HL-60/S4 (cell line): ENCODE results near the gene CHN2.

ENCODE experiments used
- in situ Hi-C: fragments of 300-500 bp; cut with MboI; formaldehyde crosslinking; loops from 2 replicates; pipeline ENCODE4 v1.14.3; 2022; ENCODE audit warnings: low sequenced_read_pairs

Gene CHN2

DNA sequence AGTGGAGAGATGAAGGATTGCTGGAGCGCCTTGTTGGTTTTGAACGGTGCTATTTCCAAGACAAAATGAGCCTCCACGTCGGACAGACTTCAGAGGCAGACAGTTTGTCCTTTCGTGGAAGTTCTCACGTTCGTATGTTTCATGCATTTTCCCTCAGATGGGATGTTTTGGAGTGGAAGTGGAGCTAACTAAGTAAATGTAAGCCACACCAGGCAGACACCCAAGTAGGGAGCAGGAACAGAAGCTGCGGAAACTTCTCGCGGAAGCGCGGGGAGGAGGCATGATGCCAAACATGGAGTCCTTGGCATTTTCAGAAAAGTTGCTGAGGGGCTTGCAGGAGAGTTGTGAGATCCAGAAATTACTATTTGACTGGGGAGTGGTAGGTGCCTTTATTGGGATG lies 223.5 kb downstream of the CHN2 start:
- in situ Hi-C loops, result no loop called here

DNA sequence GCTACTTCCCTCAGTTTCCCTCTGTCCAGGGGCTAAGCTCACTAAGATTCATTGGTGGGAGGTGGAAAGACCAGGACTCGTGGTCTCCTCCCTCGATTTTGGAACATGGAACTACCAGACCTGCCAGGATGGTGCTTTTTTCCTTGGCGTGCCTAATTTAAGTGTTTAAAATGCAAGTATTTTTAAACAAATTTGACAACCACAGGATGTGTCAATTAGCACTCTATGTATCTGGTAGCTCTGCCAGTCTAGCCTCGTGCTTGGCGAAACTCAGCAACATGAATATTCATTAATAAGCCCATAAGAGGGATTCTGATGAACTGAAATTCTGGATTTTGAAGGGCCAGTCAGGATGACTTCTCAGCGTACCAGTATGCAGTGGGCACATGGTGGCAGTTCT lies 224.1 kb downstream of the CHN2 start:
- in situ Hi-C loops, result no loop called here

DNA sequence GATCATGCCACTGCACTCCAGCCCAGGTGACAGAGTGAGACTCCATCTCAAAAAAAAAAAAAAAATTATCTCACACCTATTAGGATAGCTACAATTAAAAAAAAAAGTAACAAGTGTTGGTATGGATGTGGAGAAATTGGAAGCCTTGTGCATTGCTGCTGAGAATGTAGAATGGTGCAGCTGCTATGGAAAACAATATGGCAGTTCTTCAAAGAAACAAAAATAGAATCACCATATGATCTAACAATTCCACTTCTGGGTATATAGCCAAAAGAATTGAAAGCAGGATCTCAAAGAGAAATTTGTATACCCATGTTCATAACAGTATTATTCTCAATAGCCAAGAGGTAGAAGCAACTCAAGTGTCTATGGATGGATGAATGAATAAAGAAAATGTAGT lies 225.4 kb downstream of the CHN2 start:
- in situ Hi-C loops, result no loop called here

DNA sequence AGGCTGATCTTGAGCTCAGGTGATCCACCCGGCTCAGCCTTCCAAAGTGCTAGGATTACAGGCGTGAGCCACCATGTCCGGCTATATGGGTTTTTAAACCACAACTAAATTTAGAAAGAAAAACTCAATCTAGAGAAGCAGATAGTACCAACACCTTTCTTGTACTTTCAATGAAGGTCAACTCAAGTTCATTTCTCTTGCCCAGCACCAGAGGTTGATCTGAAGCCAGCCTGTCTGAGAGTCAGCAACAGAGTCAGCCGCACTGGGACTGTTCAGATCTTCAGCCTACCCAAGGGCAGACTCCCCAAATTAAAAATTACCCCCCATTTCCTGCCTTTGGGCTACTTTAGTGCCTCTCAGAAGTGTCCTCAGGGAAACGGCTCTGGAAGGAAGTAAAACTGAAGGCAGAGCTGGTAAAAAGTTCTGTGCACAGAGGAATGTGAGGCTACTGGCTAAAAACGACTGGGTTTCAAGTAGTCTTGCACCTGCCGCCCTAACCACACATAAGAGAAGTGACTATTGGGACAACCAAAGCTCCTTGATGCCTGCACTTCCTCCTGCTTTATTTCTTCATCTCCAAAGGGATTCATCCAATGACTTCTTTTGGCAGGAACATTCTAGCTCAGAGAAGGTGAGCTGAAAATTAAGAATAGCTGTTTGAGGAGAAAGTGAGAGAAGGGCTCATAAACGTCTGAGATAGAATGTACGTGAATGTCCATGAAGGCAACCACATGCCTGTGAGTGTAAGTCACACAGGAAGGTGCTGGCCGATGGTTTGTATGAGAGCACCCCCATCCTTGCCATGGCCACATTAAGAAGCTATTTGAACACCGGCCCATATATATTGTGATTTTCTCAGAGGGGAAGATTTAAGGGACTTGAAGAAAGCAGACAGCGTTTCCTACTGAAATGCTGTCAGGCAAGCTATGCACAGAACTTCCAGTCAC lies 226.7 kb downstream of the CHN2 start:
- in situ Hi-C loops, result no loop called here

DNA sequence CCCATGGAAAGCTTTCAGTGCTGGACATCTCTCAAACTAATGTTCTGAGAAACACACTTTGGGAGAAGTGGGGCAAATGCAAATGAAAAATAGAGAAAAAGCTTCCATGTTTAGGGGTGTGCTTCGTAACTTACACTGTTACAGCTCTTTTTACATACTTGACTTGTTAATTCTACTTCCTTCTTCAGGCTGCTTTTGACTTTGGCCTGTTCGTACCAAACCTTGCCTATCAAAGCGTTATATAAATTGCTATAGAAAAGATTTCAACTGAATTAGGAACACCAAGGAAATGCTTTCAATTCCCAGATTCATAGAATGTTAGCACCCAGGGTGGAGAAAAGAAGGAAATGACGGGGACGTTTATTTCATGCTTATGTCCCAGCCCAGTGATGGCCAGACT lies 228.3 kb downstream of the CHN2 start:
- in situ Hi-C loops, result no loop called here

DNA sequence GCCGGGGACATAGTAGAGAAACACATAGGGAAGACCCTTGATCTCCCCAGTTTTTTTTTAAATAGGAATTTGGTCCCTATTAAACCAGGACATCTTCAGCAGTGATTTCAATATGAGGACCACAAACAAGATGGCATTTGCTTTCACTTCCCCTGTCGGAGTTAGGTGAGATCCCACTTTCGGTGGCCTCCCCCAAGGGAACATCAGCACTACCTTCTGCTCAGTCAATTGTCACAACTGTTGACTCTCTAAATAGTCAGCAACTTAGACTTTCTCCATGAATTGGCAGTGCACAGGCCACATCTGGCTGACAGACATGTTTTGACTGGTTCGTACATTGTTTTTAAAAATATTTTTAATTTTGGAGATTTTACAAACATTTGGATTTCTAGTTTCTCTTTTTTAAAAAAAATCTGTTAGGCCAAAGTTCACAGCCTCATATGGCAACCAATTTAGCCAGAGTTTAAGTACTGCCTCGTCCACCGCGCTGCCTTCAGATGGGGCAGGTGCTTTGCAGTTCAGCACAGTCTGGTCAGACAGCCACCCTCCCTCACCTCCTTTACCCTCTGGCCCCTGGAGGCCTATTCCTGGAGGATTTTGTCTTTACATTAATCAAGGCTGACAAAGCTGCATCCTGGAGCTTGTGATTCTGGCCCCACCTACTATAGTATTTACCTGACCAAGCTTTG lies 229.9 kb downstream of the CHN2 start:
- in situ Hi-C loops, result no loop called here

DNA sequence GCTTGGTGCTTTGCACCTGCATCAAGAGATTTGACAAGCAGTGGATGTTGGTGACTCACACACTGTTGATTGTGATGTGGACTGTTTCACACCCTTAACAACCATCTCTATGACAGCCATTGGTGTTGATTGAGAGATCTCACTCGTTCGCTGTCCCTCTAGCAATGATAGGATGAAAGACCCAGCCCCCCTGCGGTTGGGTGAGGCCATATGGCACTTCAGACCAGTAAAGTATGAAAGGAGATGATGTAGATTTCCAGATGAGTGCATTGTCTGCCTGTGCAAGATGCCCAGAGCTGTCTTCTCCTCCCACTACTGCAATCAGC lies 230.4 kb downstream of the CHN2 start:
- in situ Hi-C loops, result no loop called here

DNA sequence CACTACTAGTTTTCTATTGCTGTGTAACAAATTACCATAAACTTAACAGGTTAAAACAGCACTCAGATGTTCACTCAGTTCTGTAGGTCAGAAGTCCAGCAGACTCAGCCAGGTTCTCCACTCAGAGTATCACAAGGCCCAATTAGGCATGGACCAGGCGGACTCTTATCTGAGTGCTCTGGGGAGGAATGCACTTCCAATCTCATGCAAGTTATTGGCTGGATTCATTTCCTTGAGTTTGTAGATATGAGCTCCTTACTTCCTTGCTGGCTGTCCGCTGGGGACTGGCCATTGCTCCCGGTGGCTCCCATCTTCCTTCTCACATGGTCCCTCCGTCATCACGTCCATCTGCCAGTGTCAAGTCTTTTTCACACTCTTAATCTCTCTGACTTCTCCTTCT lies 232.0 kb downstream of the CHN2 start:
- in situ Hi-C loops, result no loop called here

DNA sequence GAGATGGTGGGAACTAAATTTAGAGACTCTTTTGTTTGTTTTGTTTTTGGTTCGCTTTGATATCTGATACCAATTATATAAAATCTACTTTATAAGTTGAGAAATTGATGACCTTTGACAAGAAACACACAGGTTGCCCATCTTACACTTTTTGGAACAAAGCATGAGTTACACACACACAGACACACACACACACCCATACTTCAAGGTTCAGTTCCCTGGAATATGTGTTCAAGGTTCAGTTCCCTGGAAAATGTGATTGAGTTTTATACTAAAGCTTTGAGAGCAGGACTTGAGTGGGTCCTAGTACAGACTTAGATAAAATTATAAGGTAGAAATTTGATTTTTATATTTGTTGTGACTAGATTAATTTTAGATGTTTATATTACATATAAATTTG lies 234.8 kb downstream of the CHN2 start:
- in situ Hi-C loops, result no loop called here

DNA sequence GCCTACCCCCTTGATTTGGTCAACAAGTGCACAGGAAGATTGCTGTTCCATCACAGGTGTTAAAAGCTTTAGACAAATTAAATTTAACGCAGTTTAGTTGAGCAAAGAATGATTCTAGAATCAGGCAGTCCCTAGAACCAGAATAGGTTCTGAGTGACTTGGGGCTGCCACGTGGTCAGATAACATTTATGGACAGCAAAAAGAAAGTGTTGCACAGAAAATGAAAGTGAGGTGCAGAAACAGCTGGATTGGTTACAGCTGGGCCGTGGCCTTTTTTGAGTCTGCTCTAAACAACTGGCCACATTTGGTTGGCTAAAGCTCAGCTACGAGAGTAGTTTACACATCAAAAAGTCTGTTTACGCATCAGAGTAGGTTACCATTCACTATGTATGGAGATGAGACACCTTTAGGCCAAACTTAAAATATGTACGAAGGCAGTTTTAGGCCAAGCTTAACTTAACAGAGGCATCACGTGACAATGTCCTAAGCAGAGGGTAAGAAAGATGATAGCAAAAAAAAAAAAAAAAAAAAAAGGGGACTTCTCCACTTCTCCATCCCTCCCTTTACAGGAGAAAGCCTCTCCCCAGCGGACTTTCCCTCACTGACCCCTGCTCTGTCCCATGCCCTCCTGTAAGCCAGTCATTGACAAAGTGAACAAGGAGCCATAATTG lies 235.8 kb downstream of the CHN2 start:
- in situ Hi-C loops, result no loop called here

DNA sequence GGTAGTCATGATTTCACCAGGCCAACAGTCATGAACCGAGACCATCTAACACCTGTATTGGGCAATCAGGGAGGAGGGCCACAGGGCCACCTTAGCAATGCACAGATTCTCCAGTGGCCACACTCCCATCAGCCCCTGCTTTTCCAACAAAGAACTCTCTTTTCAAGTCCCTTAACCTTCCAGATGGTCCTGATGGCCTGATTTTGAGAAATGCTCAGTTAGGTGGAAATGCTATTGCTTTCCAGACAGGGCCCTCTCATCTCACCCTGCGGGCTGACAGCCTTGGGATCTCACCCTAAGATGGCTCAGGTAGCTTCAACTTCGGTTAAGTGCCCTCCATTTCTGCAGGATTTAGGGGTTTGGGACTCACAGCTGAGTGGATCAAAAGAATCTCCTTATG lies 237.1 kb downstream of the CHN2 start:
- in situ Hi-C loops, result no loop called here

DNA sequence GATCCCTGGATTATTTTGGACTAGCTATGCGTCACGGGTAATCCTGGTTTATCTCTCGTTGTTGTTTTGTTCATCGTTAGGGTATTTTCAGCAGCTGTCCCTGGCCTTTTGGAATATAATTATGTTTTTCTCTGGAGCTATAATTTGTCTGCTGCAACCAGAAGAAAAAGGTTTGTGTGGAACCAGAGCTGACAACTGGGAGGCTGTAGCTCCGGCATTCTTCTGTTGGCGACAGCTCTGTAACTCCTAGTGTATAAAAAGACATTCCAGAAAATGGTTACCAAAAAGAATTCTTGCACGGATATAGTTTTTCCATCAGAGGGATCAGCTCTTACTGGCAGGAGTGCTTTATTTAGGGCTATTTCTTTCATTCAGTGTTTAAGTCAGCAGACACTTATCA lies 238.1 kb downstream of the CHN2 start:
- in situ Hi-C loops, result no loop called here

DNA sequence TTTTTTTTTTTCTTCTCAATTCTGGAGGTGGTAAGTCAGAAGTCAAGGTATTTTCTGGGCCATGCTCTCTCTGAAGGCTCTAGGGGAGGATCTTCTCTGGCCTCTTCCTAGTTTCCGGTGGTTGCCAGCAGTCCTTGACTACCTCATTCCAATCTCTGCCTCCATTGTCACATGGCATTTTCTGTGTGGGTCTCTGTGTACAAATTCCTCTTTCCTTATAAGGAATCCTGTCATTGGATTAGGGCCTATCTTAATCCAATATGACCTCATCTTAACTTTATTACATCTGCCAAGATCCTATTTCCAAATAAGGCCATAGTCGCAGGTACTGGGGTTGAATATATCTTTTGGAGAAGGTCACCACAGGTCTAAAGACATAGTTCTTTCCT lies 239.8 kb downstream of the CHN2 start:
- in situ Hi-C loops, result no loop called here

DNA sequence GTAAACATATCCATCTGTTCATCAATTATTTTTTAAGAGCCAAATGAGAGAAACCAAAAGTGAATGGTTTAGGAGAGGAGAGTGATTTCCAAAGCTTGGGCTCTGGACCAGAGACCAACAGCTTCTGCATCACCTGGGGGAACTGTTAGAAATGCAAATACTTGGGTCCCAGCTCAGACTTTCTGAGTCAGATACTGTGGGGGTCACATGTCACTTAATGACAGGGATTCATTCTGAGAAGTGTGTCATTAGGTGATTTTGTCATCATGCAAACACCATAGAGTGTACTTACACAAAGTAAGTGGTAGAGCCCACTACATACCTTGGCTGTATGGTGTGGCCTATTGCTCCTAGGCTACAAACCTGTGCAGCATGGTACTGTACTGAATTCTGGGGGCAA lies 240.6 kb downstream of the CHN2 start:
- in situ Hi-C loops, result no loop called here

DNA sequence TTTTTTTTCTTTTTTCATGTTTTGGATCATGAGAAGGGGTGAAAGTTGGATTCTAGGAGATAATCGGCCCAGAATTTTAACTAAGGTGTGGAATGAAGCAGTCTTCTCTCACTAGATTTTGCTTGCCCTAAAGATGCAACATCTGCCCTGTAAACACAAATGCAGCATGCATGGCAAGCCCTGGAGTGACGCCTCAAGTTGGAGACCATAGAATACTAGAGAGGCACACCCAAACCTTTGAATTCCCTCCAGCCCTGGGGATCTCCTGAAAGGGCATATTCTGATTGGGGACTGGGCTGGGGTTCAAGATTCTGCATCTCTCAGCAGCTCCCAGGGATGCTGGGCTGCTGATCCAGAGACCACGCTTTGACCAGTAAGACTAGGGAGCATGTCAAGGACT lies 241.3 kb downstream of the CHN2 start:
- in situ Hi-C loops, result no loop called here

DNA sequence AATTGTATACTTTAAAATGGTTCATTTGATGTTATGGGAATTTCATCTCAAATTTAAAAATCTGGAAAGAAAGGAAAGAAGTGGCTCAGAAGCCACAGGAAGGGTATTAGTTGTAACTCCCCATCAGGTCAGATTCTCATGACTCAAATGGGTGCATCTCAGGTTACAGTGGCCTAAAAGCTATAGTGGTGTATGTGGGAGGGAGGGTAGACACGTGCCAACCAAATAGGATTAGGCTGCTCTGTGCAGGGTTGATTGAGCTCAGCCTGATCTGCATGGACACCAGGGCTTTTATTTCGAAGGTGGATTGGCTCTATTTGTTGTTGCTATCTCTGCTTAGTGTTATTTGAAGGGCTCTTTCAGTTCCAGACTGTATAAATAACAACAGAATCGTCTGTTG lies 247.6 kb downstream of the CHN2 start:
- in situ Hi-C loops, result no loop called here

DNA sequence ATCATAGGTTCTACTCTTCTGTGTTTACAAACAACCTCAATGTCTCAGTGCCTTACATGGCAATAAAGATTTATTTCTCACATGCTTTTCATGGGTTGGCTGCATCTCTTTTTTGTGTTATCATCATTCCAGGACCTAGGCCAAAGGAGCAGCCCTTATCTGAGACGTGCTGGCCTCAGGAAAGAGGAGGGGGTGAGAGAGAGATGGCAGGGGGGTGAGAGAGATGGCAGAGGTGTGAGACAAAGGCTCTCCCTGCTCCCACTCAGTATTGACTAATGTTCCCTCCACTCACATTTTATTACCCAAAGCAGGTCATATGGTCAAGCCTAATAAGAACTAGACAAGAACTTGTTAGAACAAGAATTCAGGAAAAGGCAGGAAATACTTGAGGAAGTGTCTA lies 249.0 kb downstream of the CHN2 start:
- in situ Hi-C loops, result no loop called here

DNA sequence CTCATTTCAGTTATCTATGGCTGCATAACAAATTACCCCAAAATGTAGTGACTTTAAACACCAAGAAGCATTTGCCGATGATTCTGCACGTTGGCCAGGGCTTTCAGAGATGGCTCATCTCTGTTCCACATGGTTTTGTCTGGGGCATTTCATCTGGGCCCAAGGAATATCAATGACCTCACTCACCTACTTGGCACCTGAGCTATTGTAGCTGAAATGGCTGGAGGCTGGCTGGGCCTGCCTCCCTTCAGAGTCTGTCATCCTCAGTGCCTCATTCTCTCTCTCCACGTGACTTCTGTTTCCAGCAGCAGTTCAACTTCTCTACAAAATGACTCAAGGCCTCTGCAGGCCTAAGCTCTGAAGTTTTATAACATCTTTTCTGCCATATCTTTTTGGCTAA lies 249.7 kb downstream of the CHN2 start:
- in situ Hi-C loops, result no loop called here

DNA sequence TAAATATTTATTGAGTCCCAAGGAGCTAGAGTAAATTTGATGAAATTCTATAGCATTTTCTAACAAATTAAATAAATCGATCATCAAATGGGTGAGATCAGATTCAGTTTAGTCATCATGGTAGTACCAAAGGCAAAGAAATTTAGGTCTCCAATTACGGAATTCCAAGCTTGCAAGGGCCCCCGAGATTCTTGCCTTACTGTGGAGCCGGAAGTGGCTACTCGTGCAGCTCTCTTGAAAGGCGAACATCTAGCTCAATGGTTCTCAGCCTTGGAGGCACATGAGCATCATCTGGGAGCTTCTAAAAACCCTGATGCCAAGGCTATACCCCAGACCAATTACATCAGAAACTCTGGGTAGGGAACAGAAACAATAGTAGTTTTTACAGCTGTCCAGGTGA lies 251.2 kb downstream of the CHN2 start:
- in situ Hi-C loops, result no loop called here

DNA sequence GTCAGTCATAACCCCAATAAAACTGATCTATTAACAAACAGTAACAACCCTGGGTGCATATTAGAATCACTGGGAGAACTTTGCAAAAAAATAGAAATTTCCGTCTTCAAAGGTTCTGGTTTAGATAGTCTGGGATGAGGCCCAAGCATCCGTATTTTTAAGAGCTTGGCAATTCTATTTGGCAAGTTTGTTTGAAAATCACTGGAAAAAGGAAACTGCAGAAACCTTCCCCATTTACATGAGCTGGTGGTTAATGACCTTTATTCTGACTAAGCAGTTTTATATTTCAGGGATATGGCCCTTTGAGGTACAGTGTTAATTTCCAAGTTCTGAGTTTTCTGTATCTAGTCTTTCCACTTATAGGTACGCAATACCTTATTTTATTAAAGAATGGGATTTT lies 253.3 kb downstream of the CHN2 start:
- in situ Hi-C loops, result no loop called here

DNA sequence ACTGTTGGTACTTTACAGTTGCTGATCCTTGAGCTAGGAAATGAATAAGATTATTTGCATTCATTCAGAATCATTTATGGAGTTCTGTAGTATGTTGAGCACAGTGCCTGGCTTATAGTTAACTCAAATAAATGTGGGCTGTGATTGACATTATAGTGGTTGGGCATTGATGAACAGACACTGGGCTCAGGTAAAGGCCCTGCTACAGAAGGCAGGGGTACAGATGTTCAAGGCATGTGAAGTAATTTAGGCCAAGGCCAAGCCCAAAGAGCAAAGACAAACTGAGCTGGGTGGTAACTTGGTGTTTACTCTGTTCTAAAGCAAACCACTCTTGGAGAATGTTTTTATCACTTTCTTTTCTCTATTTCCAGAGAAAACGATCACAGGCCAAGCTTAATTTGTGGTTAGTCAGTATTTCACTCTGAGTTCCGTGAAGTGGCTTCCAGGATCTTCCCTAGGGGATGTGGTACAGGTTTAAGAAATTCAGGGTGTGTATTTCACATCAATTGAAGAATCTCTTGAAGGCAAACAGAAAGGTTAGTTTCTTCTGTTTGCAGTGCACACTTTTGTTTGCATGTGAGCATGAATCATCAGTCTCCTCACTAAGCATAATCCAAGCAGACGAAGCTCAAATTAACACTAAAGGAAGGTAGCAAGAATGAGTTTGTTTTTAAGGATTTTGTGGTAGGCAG lies 255.1 kb downstream of the CHN2 start:
- in situ Hi-C loops, result no loop called here
